GM13977 (cell line): Measurements from ENCODE around the gene SMYD5.

Experiments used
- DNase-seq: peaks from one replicate; pipeline ENCODE4 v3.0.0; 2012; ENCODE audit warnings: low spot score
- in situ Hi-C: fragments of 300-500 bp; cut with MboI; formaldehyde crosslinking; loops from one replicate; pipeline ENCODE4 v1.12.0; 2022; ENCODE audit warnings: low sequenced_read_pairs, low pct_unique_long_range_greater_than_20kb, mixed read lengths, inconsistent platforms; ENCODE audit not compliant: unreplicated experiment
- TF ChIP-seq, protein P1 (sequence below): IDR thresholded peaks from 2 replicates; pipeline ENCODE4 v1.5.1; 2012; ENCODE audit warnings: mild to moderate bottlenecking, control low read depth; ENCODE audit not compliant: insufficient read depth; ENCODE audit errors: extremely low read depth, missing control alignments

Gene SMYD5

GRCh38 chr2:73217160-73217559 lies 3.1 kb downstream of the SMYD5 start:
- TF ChIP-seq, protein P1, sequence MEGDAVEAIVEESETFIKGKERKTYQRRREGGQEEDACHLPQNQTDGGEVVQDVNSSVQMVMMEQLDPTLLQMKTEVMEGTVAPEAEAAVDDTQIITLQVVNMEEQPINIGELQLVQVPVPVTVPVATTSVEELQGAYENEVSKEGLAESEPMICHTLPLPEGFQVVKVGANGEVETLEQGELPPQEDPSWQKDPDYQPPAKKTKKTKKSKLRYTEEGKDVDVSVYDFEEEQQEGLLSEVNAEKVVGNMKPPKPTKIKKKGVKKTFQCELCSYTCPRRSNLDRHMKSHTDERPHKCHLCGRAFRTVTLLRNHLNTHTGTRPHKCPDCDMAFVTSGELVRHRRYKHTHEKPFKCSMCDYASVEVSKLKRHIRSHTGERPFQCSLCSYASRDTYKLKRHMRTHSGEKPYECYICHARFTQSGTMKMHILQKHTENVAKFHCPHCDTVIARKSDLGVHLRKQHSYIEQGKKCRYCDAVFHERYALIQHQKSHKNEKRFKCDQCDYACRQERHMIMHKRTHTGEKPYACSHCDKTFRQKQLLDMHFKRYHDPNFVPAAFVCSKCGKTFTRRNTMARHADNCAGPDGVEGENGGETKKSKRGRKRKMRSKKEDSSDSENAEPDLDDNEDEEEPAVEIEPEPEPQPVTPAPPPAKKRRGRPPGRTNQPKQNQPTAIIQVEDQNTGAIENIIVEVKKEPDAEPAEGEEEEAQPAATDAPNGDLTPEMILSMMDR = no peak
- in situ Hi-C loops = no loop called here

GRCh38 chr2:73217826-73218225 lies 3.8 kb downstream of the SMYD5 start:
- TF ChIP-seq, protein P1 = no peak
- in situ Hi-C loops = no loop called here

More at GRCh38 chr2:73217160-73217559, 3.1 kb downstream of the SMYD5 start:
- DNase-seq = no peak

DNA sequence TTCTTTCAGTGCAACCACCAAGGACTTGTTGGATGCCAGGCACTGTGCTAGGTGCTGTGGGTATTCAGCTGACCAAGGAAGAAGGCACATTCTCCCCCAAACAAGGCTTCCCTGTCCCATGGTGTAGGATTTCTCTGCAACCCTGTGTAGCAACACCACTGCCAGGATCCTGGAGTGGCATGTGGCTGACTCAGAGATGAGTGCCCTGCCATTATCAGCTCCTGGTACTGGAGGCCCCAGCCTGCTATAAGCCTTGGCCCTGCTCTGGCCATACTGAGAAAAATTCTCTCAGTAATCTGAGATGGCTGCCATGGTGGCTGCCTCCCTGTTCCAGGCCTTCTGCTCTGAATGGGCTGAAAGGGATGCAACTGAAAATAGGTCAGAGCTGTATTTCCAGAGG lies 4.3 kb downstream of the SMYD5 start:
- TF ChIP-seq, protein P1 = no peak
- DNase-seq = no peak
- in situ Hi-C loops = no loop called here

More at GRCh38 chr2:73217826-73218225, 3.8 kb downstream of the SMYD5 start:
- DNase-seq = no peak

GRCh38 chr2:73223821-73224220 lies 9.8 kb downstream of the SMYD5 start:
- no peak for DNase-seq
- in situ Hi-C loops = no loop called here
- TF ChIP-seq, protein P1 = no peak

GRCh38 chr2:73225513-73226360 lies 11.7 kb downstream of the SMYD5 start:
- in situ Hi-C loops = no loop called here
- DNase-seq = no peak
- TF ChIP-seq, protein P1 = no peak

- in situ Hi-C loops = no loop called here
- DNase-seq = no peak
- TF ChIP-seq, protein P1 = no peak
These were observed 13.0 kb downstream of the SMYD5 start for GRCh38 chr2:73227086-73227485.
